Cardiac fibroblast (primary cell): ENCODE measurements around the gene SLC6A19.

ENCODE experiments used
- DNase-seq, 2 donors: peaks; one replicate each; pipeline versions ENCODE4 v3.0.0 to v3.0.0-alpha.2; 2010; ENCODE audit warnings: low read depth in 2 of 2
- H3K4me3 ChIP-seq, 2 donors: replicated peaks in 1 of 2; 1 replicate in 1 of 2; 2 replicates in 1 of 2; pipeline ENCODE4 v1.5.1; 2011; ENCODE audit warnings: low read depth in 2 of 2, low read length in 2 of 2, mild to moderate bottlenecking in 2 of 2, moderate library complexity in 1 of 2
- CTCF ChIP-seq: IDR thresholded peaks from one replicate; pipeline ENCODE4 v1.5.1; 2011; ENCODE audit warnings: low read depth, mild to moderate bottlenecking, low read length, inconsistent platforms

Gene SLC6A19

DNA sequence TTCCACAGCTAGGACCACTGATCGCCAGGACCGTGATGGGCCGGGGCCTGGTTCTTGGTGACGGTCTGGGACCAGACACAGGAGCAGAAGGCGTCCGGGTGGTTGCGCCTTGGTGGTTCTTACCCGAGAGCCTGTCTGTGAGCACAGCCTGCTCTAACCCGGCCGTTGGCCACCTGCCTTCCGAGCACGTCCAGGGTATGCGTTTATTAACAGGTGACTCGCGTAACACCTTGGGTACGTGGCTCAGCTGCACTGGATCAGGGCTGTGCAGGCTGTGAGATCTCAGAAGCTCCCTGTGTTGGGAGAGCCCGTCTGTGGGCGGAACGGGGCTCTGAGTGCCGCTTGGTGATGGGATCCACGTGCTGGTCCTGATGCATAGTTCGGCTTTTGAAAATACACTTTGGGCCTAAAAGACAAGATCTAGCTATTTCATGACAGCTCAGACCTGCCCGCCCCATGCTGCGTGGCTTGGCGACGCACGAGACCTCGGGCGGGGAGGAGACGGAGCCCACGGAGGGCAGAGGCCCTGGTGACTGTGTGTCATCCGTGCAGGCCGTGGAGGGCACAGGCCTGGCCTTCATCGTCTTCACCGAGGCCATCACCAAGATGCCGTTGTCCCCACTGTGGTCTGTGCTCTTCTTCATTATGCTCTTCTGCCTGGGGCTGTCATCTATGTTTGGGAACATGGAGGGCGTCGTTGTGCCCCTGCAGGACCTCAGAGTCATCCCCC lies 17.1 kb downstream of the SLC6A19 start:
- TF ChIP-seq CTCF, result no peak
- H3K4me3 ChIP-seq, result no peak overlapping the region
- no peak for DNase-seq

- no peak overlapping the region for H3K4me3 ChIP-seq
- DNase-seq, result no peak
- TF ChIP-seq CTCF, result no peak
Observed at GRCh38 chr5:1219098-1219767, 17.8 kb downstream of the SLC6A19 start.

DNA sequence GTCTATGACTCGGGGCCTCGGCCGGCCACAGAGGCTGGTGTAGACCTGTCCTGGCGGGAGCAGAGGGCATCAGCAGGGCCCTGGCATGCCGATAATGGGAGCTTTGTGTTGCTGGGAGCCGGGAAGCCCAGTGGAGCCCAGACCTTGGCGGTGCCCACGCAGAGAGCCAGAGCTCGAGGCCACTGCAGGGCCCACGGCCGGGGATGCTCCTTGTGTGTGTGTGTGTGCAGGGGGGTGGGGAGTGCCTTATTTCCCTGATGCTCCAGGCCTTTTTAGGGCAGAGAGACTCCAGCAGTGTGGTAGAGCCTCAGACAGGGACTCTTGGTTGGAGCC lies 18.3 kb downstream of the SLC6A19 start:
- TF ChIP-seq CTCF, result no peak
- DNase-seq, result no peak
- H3K4me3 ChIP-seq, result no peak overlapping the region

DNA sequence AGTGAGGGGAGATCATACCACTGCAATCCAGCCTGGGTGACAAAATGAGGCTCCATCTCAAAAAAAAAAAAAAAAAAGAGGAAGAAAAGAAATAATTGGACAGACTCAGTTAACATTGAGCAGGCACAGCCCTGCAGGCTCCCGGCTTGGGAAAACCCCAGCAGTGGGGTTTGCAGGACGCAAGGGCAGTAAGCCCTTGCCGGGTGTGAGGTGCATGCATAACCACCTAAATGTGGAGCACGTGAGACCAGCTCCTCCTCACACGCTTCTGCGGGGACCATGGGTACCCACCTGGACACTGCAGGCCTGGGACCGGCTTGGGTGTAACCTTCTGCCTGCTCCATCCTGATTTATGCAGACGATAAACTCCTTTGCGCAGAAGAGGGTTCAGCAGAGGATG lies 19.0 kb downstream of the SLC6A19 start:
- DNase-seq, result no peak
- no peak overlapping the region for H3K4me3 ChIP-seq
- TF ChIP-seq CTCF, result no peak

DNA sequence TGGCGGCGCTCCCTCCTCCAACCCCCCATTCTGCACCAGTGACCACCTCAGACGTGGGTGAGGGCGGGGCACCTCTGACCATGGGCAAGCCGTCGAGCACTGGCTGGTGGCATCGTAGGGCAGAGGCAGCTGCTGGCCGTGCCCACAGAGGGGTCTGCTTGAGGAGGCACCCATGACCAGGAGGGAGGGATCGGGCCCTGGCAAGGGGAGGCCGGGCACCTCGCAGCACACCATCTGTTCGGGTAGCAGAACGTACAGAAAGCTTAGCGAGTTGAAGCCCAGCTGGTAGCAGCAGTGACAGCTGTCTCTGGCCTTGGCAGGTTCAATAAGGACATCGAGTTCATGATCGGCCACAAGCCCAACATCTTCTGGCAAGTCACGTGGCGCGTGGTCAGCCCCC lies 19.4 kb downstream of the SLC6A19 start:
- H3K4me3 ChIP-seq, result no peak overlapping the region
- no peak for DNase-seq
- TF ChIP-seq CTCF, result no peak

- H3K4me3 ChIP-seq, result no peak overlapping the region
- no peak for DNase-seq
- TF ChIP-seq CTCF, result no peak
Observed at GRCh38 chr5:1221721-1222120, 20.3 kb downstream of the SLC6A19 start.

GRCh38 chr5:1222147-1222546 lies 20.8 kb downstream of the SLC6A19 start:
- TF ChIP-seq CTCF, result no peak
- DNase-seq, result no peak
- no peak overlapping the region for H3K4me3 ChIP-seq
